HG02884 (cell line): ENCODE measurements around the gene PIEZO2.
"Not testable (repeated sequence)": the region's sequence is repeated elsewhere in the genome, so short reads cannot be mapped to it uniquely, and the experiment has no call there.

Experiments used
- ATAC-seq: cut with Tn5 transposase; IDR thresholded peaks from one replicate; pipeline ENCODE4 v1.9.1; 2021; ENCODE audit warnings: mild to moderate bottlenecking, moderate library complexity; ENCODE audit not compliant: unreplicated experiment

Gene PIEZO2

DNA sequence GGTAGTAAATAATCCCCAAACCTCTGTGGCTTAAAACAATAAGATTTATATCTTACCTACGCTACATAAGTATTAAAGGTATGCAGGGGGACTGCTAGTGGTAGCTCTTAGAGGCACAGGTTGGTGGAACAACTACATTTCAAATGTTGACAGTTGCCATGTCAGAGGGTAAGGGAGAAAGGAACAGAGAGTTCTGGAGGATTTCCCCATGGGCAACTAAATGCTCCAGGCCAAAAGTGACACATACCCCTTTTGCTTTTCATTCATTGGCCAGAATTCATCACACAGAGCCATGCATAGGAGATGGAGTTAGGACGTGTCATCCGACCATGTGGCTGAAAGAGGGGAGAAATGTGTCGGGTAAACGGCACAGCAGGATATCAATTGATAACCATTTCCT lies 490.4 kb downstream of the PIEZO2 start:
- ATAC-seq: no peak

DNA sequence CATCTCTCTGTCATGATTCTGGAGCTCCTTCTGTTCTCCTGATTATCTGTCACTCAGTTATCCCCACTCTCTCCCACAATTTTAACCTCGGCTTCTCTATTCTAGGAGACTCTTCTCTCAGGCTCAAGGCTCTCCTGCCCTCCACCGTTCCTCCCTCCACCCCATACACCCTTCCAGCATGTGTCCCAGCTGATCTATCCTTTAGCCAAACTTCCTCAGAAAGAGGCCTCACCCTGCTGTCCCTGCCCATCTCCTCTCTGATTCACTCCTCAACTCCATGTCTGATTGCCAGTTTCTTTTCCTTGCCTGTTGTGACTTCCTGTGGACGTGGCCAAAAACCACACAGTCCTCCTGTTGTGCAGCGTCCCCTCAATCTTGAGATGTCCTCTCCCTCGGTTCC lies 505.4 kb downstream of the PIEZO2 start:
- not testable (repeated sequence) for ATAC-seq

GRCh38 chr18:10642915-10643524 lies 506.3 kb downstream of the PIEZO2 start:
- not testable (repeated sequence) for ATAC-seq

DNA sequence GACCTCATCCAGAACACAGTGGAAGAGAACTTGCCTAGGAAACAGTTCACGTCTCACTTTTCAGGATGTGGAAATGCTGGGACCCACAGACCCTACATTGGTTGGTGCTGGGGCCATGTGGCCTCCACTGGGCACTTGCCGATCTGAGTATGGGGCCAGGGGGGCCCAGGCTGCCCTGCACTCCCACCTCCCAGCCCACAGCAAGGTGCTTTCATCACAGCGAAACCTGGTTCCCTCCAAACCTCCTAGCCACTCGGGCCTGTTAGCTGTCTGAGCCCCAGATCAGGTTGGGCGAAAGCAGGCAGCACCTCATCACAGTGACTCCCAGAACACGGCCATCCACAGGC lies 510.9 kb downstream of the PIEZO2 start:
- ATAC-seq: not testable (repeated sequence)

DNA sequence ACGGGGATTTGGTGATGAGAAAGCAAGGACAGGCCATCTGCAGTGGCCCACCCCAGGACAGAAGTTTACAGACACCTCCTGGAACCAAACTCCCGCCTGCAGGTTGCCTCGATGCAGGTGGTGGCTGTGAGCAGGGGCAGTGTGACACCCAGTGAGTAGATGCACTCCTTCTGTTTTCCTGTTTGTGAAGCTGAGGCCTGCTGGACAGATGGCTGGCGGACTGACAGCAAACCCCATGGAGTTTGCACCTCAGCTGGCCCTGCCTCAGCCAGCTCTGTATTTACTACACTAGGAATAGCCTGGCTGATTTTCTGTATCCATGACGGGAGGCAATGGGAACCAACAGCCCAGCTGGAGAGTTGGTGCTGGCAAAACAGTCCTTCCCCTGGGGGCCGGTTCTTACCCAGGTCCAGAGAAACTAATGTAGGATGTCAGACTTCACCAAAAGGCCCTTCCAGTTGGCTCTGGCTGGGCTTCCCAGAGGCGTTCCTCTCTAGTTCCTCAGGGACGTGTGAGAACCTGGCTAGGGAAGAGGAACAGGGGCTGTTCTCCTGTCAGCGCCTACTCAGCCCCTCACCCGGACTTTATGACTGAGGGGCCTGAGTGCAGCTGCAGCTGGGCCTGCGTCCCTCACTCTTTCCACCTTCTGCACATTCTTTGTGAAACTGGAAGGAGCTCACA lies 511.4 kb downstream of the PIEZO2 start:
- ATAC-seq: not testable (repeated sequence)

GRCh38 chr18:10629076-10629475 lies 520.3 kb downstream of the PIEZO2 start:
- ATAC-seq: peak; percentile 95

DNA sequence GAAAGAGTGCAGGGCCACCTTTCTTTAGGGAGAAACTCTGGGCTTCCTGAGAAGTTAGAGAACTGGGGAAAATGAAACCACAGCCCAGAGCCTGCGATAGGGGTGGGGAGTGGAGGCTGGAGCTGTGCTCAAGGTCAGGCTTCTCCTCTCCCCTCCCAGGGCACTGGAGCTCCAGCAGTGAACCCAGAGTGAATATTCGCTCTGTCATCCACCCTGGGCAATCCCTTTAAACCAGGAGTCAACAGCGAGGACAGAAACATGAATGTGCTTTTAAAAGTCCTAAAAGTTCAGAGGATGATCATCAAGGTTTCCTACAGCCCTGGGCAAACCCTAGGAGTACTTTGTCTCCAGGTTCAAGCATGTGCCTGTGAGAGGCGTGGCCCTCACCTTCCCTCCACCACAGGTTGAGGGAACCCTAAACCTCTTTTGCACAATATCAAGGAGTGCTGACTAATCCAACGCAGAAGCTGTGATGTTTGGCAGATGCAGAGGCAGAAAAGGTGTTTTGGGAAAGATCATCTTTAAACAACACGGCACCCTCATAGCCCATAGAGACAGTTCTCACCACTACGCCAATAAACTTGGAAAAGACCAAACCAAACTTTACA lies 522.7 kb downstream of the PIEZO2 start:
- ATAC-seq: not testable (repeated sequence)

- not testable (repeated sequence) for ATAC-seq
Measured at GRCh38 chr18:10623606-10624005, 525.8 kb downstream of the PIEZO2 start.

DNA sequence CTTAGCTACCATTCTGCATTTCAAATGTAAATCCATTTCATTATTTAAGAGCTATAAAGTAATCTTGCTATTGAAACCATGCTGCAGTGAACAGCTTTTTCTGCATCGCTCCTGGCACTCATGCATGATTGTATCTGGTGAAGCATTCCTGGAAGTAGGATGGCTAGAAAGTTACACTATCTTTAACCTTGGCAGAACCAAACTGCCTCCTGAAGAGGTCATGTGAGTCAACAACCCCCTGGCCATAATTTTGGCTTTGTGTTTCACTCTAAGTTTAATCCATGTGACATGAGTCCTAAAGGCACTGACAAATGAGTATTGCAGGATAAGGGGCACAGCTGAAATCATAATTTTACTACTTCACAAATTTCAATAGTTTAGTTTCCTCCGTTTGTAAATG lies 526.4 kb downstream of the PIEZO2 start:
- not testable (repeated sequence) for ATAC-seq

GRCh38 chr18:10620670-10621329 lies 528.6 kb downstream of the PIEZO2 start:
- not testable (repeated sequence) for ATAC-seq
